ENCODE data around the gene OBSCN.

OBSCN gene

DNA sequence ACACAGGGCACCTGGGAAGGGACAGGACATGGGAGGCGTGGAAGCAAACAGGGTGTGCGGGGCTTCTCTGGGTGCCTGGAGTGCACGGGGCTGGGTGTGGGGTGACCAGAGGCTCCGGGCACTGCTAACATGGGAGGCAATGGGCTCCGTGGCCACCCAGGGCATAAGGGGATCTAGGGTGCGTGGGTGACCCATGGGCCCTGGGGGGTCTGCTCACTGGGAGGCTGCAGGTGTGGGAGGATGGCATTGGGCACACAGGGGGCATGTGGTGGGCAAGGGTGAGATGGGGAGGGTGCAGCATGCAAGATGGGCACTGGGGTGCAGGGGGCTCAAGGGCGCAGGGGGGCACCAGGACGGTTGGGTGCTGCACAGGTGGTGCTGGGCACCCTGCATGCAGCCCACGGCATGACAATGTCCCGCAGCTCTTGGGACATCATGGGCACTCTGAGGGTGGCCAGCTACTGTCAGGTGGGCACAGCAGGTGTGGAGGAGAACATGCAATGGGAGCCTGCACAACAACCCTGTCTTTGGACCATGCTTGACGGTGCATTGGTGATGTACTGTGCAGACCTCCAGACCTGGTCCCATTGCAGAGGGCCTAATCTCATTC lies 183.7 kb downstream of the OBSCN start:
- ChIA-PET CTCF (no interaction called here), POLR2A (no interaction called here)
- TF ChIP-seq CTBP1 (IDR thresholded peaks at IDR 0.05; ENCODE audit: borderline replicate concordance) = no peak
- no peak for TF ChIP-seq L3MBTL2 (conservative IDR thresholded peaks at IDR 0.05)
- TF ChIP-seq LEF1 (IDR thresholded peaks at IDR 0.05; ENCODE audit: borderline replicate concordance) = no peak
- TF ChIP-seq ARNT (IDR thresholded peaks at IDR 0.05) = no peak
- TF ChIP-seq NFRKB (IDR thresholded peaks at IDR 0.05) = no peak
- TF ChIP-seq, protein P1, sequence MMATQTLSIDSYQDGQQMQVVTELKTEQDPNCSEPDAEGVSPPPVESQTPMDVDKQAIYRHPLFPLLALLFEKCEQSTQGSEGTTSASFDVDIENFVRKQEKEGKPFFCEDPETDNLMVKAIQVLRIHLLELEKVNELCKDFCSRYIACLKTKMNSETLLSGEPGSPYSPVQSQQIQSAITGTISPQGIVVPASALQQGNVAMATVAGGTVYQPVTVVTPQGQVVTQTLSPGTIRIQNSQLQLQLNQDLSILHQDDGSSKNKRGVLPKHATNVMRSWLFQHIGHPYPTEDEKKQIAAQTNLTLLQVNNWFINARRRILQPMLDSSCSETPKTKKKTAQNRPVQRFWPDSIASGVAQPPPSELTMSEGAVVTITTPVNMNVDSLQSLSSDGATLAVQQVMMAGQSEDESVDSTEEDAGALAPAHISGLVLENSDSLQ (IDR thresholded peaks at IDR 0.05) = no peak
- TF ChIP-seq FOXA1 (IDR thresholded peaks at IDR 0.05) = no peak
- TF ChIP-seq ZNF384 (IDR thresholded peaks at IDR 0.05) = no peak
- TF ChIP-seq TARDBP (IDR thresholded peaks at IDR 0.05) = no peak
- DNase-seq (ENCODE audit: extremely low spot score) = no peak

DNA sequence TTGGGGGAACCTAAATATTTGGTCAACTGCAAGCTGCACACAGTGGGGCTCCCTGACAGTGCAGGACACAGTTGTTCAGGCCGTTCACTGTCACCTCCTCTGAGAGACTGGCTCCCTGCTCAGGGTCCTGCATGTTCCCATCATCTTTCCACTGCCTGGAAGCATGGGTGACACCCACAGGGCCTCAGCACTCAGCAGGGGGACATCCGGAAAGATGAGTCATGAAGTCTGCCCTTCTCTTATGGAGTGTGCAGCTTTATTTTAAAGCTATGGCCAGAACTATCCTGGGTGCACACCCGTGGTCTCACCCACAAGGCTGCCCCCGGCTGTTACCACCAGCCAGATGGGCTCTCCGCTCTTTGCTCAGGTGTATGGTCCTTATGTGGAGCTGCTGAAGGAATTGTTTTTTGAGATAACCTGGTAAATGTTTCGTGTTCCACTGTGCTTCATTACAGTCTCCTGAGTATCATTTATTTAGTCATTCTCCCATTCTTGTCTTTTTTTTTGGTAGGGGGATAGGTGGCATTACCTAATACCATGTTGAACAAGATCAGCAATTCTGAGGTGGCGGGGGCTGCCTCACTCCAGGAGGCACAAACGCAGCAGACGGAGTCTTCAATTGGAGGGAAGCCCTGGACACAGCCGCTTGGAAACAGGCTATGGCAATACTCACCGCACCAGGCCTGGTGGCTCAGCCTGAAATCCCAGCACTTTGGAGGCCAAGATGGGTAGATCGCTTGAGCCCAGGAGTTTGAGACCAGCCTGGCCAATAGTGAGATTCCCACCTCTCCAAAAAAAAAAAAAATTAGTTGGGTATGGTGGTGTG lies 184.5 kb downstream of the OBSCN start:
- DNase-seq (ENCODE audit: extremely low spot score) = no peak
- POLR2A ChIA-PET = interaction anchor here (1.0 kb wide), 1 partner anchor 94 kb away, joined by 3 read pairs; no protein-coding TSS in a partner anchor
- no peak for TF ChIP-seq NFRKB (IDR thresholded peaks at IDR 0.05)
- TF ChIP-seq CTBP1 (IDR thresholded peaks at IDR 0.05; ENCODE audit: borderline replicate concordance) = no peak
- TF ChIP-seq ELF4 (IDR thresholded peaks at IDR 0.05) = no peak
- TF ChIP-seq FOXM1 (IDR thresholded peaks at IDR 0.05; ENCODE audit: borderline replicate concordance) = no peak
- TF ChIP-seq SUZ12 (IDR thresholded peaks at IDR 0.05) = no peak
- no peak for TF ChIP-seq ARNT (IDR thresholded peaks at IDR 0.05)
- no peak for TF ChIP-seq TARDBP (IDR thresholded peaks at IDR 0.05)
- no peak for TF ChIP-seq ZNF384 (IDR thresholded peaks at IDR 0.05)
- no peak for TF ChIP-seq BHLHE40 (IDR thresholded peaks at IDR 0.05; ENCODE audit: borderline replicate concordance)
- no peak for TF ChIP-seq LEF1 (IDR thresholded peaks at IDR 0.05; ENCODE audit: borderline replicate concordance)
- TF ChIP-seq, protein P1 (IDR thresholded peaks at IDR 0.05) = no peak
- TF ChIP-seq L3MBTL2 (conservative IDR thresholded peaks at IDR 0.05) = no peak
- CTCF ChIA-PET = interaction anchor here (0.7 kb wide), 1 partner anchor 16 kb away, joined by 3 read pairs; no protein-coding TSS in a partner anchor

DNA sequence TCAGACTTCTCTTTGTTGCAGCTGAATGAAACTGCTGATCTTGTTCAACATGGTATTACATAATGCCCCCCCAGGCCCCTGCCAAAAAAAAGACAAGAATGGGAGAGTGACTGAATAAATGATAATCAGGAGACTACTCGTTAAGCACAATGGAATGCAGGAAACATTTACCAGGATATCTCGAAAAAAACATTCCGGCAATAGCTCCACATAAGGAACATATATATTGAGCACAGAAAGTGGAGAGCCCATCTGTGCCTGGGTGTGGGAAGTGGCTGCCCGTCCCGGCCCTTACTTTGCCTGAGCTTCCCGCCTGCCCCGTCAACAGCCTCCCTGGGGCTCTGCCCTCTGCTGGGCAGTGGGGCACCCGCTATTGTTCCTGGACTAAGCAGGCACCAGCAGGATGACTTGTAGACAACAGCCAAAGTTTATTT lies 185.4 kb downstream of the OBSCN start:
- ChIA-PET CTCF (interaction anchor here (0.6 to 0.9 kb wide), 2 partner anchors 9 to 122 kb away, joined by 3 read pairs; no protein-coding TSS in a partner anchor), POLR2A (interaction anchor here (1.0 kb wide), 1 partner anchor 93 kb away, joined by 3 read pairs; no protein-coding TSS in a partner anchor)
- TF ChIP-seq NFRKB (IDR thresholded peaks at IDR 0.05) = no peak
- TF ChIP-seq SUZ12 (IDR thresholded peaks at IDR 0.05) = no peak
- TF ChIP-seq ARNT (IDR thresholded peaks at IDR 0.05) = no peak
- no peak for TF ChIP-seq SP1 (IDR thresholded peaks at IDR 0.05)
- no peak for TF ChIP-seq FOXK2 (IDR thresholded peaks at IDR 0.05)
- no peak for TF ChIP-seq HDGF (IDR thresholded peaks at IDR 0.05; ENCODE audit: borderline replicate concordance)
- no peak for TF ChIP-seq LEF1 (IDR thresholded peaks at IDR 0.05; ENCODE audit: borderline replicate concordance)
- TF ChIP-seq FOXA1 (IDR thresholded peaks at IDR 0.05) = no peak
- TF ChIP-seq, protein P1 (IDR thresholded peaks at IDR 0.05) = no peak
- no peak for TF ChIP-seq FOXM1 (IDR thresholded peaks at IDR 0.05; ENCODE audit: borderline replicate concordance)
- no peak for TF ChIP-seq ELF4 (IDR thresholded peaks at IDR 0.05)
- TF ChIP-seq L3MBTL2 (conservative IDR thresholded peaks at IDR 0.05) = no peak
- no peak for TF ChIP-seq CTBP1 (IDR thresholded peaks at IDR 0.05; ENCODE audit: borderline replicate concordance)
- no peak for TF ChIP-seq BHLHE40 (IDR thresholded peaks at IDR 0.05; ENCODE audit: borderline replicate concordance)
- TF ChIP-seq TARDBP (IDR thresholded peaks at IDR 0.05) = no peak
- DNase-seq (ENCODE audit: extremely low spot score) = no peak

DNA sequence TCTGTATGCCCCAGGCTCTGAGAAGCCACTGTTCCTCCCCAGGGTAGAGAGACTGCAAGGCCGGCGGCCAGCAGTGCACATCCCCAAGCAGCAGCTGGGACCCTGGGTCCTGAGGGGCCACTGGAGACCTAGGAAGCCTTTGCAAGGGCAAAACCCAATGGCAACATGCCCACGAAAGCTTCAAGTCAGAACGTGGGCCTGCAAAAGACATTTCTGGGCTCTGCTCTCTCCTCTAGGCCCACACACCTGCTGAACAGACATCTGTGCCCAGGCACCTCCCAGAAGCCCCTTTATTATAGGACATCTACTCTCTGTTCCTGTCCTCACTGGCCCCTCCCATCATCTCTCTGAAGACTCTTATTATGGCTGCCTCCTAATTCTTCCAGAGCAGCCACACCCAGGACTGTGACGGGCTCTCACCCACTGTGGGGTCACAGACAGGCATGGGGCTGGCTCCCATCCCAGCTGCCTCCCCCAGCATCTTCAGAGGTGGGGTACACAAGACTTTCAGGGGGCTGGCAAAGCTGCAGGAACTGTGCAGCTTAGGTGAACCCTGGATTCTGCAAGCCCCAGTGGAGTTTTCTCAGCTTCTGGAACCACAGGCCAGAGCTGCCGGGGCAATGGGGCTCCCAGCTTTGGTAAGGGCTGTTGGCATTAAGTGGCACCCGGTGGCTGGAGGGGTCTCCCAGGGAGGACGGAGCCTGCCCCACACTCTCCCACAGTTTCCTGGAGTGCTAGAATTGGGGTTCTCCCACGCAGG lies 186.1 kb downstream of the OBSCN start:
- TF ChIP-seq SP1 (IDR thresholded peaks at IDR 0.05) = no peak
- no peak for TF ChIP-seq FOXK2 (IDR thresholded peaks at IDR 0.05)
- TF ChIP-seq HDGF (IDR thresholded peaks at IDR 0.05; ENCODE audit: borderline replicate concordance) = no peak
- TF ChIP-seq LEF1 (IDR thresholded peaks at IDR 0.05; ENCODE audit: borderline replicate concordance) = no peak
- no peak for TF ChIP-seq FOXA1 (IDR thresholded peaks at IDR 0.05)
- TF ChIP-seq ZNF384 (IDR thresholded peaks at IDR 0.05) = no peak
- TF ChIP-seq L3MBTL2 (conservative IDR thresholded peaks at IDR 0.05) = no peak
- no peak for TF ChIP-seq ELF4 (IDR thresholded peaks at IDR 0.05)
- ChIA-PET POLR2A (no interaction called here), CTCF (interaction anchor here (0.6 to 0.9 kb wide), 2 partner anchors 8 to 121 kb away, joined by 3 read pairs; no protein-coding TSS in a partner anchor)
- DNase-seq (ENCODE audit: extremely low spot score) = no peak

DNA sequence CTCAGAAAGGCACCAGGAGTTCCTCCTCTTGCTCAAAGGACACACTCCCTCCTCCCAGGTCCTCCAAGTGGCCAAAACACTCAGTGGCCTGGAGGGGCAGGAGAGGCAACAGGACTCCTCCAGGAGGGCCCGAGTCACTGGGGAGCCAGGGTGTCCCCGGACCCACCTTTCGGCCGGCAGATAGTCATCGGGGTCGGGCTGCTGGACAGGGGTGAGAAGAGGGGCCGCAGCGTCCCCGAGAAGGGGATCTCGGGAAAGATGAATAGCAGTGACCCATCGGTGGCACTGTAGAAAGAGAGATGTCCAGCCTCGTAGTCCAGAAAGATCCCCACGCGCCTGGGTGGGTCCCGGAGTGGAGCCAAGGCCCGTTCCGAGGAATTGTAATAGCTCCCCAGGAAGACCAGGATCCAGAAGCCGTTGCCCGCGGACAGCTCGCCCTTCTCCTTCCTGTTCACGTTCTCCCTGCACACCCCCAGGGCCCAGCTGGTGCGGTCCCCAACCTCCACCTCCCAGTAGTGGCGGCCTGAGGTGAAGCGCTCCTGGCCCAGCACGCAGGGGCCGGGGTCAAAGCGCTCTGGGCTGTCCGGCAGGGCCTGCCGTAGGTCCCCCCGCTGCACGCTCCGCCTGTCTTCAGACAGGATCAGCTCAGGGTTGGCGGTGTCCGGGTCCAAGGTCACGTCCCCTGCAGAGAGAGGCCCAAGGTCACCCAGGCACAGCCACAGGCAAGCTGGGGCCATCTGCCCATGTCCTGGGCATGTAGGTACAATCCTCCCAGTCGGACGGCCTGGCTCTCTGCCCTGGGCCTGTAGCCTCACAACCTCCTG lies 186.9 kb downstream of the OBSCN start:
- ChIA-PET POLR2A (interaction anchor here (1.5 kb wide), 1 partner anchor 12 kb away, joined by 3 read pairs; the partner anchor contains the start of gene TRIM11), CTCF (no interaction called here)
- no peak for DNase-seq (ENCODE audit: extremely low spot score)

More for the DNA sequence above, 186.9 kb downstream of the OBSCN start:
- no peak for TF ChIP-seq ELF4 (IDR thresholded peaks at IDR 0.05)
- TF ChIP-seq LEF1 (IDR thresholded peaks at IDR 0.05; ENCODE audit: borderline replicate concordance) = no peak
- TF ChIP-seq TARDBP (IDR thresholded peaks at IDR 0.05) = no peak
- no peak for TF ChIP-seq FOXK2 (IDR thresholded peaks at IDR 0.05)
- TF ChIP-seq CTBP1 (IDR thresholded peaks at IDR 0.05; ENCODE audit: borderline replicate concordance) = no peak
- no peak for TF ChIP-seq FOXA1 (IDR thresholded peaks at IDR 0.05)
- TF ChIP-seq, protein P1 (IDR thresholded peaks at IDR 0.05) = no peak
- TF ChIP-seq ZNF384 (IDR thresholded peaks at IDR 0.05) = no peak
- no peak for TF ChIP-seq HDGF (IDR thresholded peaks at IDR 0.05; ENCODE audit: borderline replicate concordance)
- no peak for TF ChIP-seq SP1 (IDR thresholded peaks at IDR 0.05)
- no peak for TF ChIP-seq SUZ12 (IDR thresholded peaks at IDR 0.05)
- no peak for TF ChIP-seq FOXM1 (IDR thresholded peaks at IDR 0.05; ENCODE audit: borderline replicate concordance)
- TF ChIP-seq L3MBTL2 (conservative IDR thresholded peaks at IDR 0.05) = no peak
- no peak for TF ChIP-seq BHLHE40 (IDR thresholded peaks at IDR 0.05; ENCODE audit: borderline replicate concordance)
- TF ChIP-seq ARNT (IDR thresholded peaks at IDR 0.05) = no peak
- TF ChIP-seq NFRKB (IDR thresholded peaks at IDR 0.05) = no peak

Data from HEK293T (cell line).